NB4 (cell line): Measurements from ENCODE around the gene RBM6.
"Not testable (repeated sequence)": the region's sequence is repeated elsewhere in the genome, so short reads cannot be mapped to it uniquely, and the experiment has no call there.

Experiments used
- MAX ChIP-seq: IDR thresholded peaks from 2 replicates; pipeline ENCODE4 v1.6.1; 2011; ENCODE audit warnings: low read depth, low read length
- TF ChIP-seq, protein P1 (sequence below): IDR thresholded peaks from one replicate; pipeline ENCODE4 v1.5.1; 2012; ENCODE audit warnings: low read depth, low read length

DNA sequence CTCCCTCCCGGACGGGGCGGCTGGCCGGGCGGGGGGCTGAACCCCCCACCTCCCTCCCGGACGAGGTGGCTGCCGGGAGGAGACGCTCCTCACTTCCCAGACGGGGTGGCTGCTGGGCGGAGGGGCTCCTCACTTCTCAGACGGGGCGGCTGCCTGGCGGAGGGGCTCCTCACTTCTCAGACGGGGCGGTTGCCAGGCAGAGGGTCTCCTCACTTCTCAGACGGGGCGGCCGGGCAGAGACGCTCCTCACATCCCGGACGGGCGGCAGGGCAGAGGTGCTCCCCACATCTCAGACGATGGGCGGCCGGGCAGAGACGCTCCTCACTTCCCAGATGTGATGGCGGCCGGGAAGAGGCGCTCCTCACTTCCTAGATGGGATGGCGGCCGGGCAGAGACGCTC, 145.0 kb downstream of the RBM6 start:
- TF ChIP-seq, protein P1, sequence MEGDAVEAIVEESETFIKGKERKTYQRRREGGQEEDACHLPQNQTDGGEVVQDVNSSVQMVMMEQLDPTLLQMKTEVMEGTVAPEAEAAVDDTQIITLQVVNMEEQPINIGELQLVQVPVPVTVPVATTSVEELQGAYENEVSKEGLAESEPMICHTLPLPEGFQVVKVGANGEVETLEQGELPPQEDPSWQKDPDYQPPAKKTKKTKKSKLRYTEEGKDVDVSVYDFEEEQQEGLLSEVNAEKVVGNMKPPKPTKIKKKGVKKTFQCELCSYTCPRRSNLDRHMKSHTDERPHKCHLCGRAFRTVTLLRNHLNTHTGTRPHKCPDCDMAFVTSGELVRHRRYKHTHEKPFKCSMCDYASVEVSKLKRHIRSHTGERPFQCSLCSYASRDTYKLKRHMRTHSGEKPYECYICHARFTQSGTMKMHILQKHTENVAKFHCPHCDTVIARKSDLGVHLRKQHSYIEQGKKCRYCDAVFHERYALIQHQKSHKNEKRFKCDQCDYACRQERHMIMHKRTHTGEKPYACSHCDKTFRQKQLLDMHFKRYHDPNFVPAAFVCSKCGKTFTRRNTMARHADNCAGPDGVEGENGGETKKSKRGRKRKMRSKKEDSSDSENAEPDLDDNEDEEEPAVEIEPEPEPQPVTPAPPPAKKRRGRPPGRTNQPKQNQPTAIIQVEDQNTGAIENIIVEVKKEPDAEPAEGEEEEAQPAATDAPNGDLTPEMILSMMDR: not testable (repeated sequence)
- not testable (repeated sequence) for TF ChIP-seq MAX
